IMR-90 (cell line): Measurements from ENCODE around the gene PBXIP1. TPM values are rescaled to one million over a fixed set of nuclear protein-coding genes. Genes with fewer than 3 reads are reported as not detected.

Experiments
- ATAC-seq: fragments of 200-7000 bp; cut with Tn5 transposase; 2 replicates; pipeline ENCODE4 v1.9.1; 2020; ENCODE audit warnings: low read depth, mild to moderate bottlenecking, moderate library complexity
- BruUV-seq: library from RNA; stranded (reverse); fragments of 400-500 nt; replicated peaks from 2 replicates; lab custom pipeline; 2021; lab: Mats Ljungman, UMichigan
- CTCF ChIA-PET: fragments of 300-600 bp; formaldehyde crosslinking; extraction: SDS; loops from one replicate; lab custom pipeline; 2021; ENCODE audit warnings: antibody characterized with exemption; lab: Yijun Ruan, JAX
- POLR2A ChIA-PET: fragments of 300-600 bp; sonication (Branson Sonifier 250); formaldehyde crosslinking; loops from one replicate; lab custom pipeline; 2022; ENCODE audit warnings: antibody characterized with exemption; ENCODE audit not compliant: unreplicated experiment; lab: Charles Lee
- DNase-seq: peaks from one replicate; pipeline ENCODE4 v3.0.0; 2013
- H2AFZ ChIP-seq: replicated peaks from 2 replicates; pipeline ENCODE3; 2013; ENCODE audit warnings: low read length, mild to moderate bottlenecking; ENCODE audit not compliant: poor library complexity
- H2AK5ac ChIP-seq: 2 replicates; pipeline ENCODE4 v1.6.1; 2013; ENCODE audit warnings: low read depth, low read length, inconsistent platforms
- H2AK9ac ChIP-seq: replicated peaks from 2 replicates; pipeline ENCODE3; 2013; ENCODE audit warnings: mild to moderate bottlenecking, low read depth, low read length, moderate library complexity; ENCODE audit not compliant: poor library complexity
- H2BK120ac ChIP-seq: 2 replicates; pipeline ENCODE4 v1.6.1; 2013; ENCODE audit warnings: low read depth, low read length, inconsistent platforms
- H2BK15ac ChIP-seq: 3 replicates; pipeline ENCODE4 v1.6.1; 2013; ENCODE audit warnings: low read depth, low read length, inconsistent platforms
- H2BK20ac ChIP-seq: 2 replicates; pipeline ENCODE4 v1.6.1; 2013; ENCODE audit warnings: low read depth, mild to moderate bottlenecking, inconsistent platforms, low read length, moderate library complexity
- H2BK5ac ChIP-seq: 2 replicates; pipeline ENCODE4 v1.6.1; 2013; ENCODE audit warnings: mild to moderate bottlenecking, low read depth, low read length, inconsistent platforms; ENCODE audit not compliant: poor library complexity, severe bottlenecking
- H3K14ac ChIP-seq: replicated peaks from 2 replicates; pipeline ENCODE4 v1.6.1; 2013; ENCODE audit warnings: low read depth, low read length, inconsistent platforms
- H3K18ac ChIP-seq: 2 replicates; pipeline ENCODE4 v1.6.1; 2013; ENCODE audit warnings: low read depth, low read length, control low read depth
- H3K23ac ChIP-seq: 2 replicates; pipeline ENCODE4 v1.6.1; 2013; ENCODE audit warnings: low read depth, low read length, inconsistent platforms
- H3K27ac ChIP-seq: 2 replicates; pipeline ENCODE4 v1.5.1; 2013; ENCODE audit warnings: mild to moderate bottlenecking, control low read depth, low read length; ENCODE audit not compliant: insufficient read depth
- H3K27me3 ChIP-seq: 2 replicates; pipeline ENCODE4 v1.6.1; 2013; ENCODE audit warnings: low read length; ENCODE audit not compliant: control insufficient read depth, insufficient read depth
- H3K36me3 ChIP-seq: 2 replicates; pipeline ENCODE4 v1.6.1; 2013; ENCODE audit warnings: low read length, mixed read lengths; ENCODE audit not compliant: control insufficient read depth, insufficient read depth
- H3K4ac ChIP-seq: 2 replicates; pipeline ENCODE4 v1.6.1; 2013; ENCODE audit warnings: low read depth, low read length, inconsistent platforms
- H3K4me1 ChIP-seq: 2 replicates; pipeline ENCODE4 v1.6.1; 2013; ENCODE audit warnings: low read length, mixed read lengths; ENCODE audit not compliant: control insufficient read depth, insufficient read depth
- H3K4me2 ChIP-seq: 2 replicates; pipeline ENCODE4 v1.6.1; 2013; ENCODE audit warnings: low read depth, mild to moderate bottlenecking, control low read depth, low read length, moderate library complexity
- H3K4me3 ChIP-seq: 2 replicates; pipeline ENCODE4 v1.5.1; 2013; ENCODE audit warnings: low read depth, mild to moderate bottlenecking, control low read depth, low read length, moderate library complexity; ENCODE audit not compliant: insufficient read depth
- H3K56ac ChIP-seq: 2 replicates; pipeline ENCODE4 v1.6.1; 2013; ENCODE audit warnings: low read length, inconsistent platforms; ENCODE audit not compliant: insufficient read depth; ENCODE audit errors: extremely low read depth
- H3K79me1 ChIP-seq, 2 experiments: 2 replicates each; pipeline ENCODE4 v1.6.1; 2013; ENCODE audit warnings: low read length in 2 of 2, inconsistent platforms in 1 of 2, low read depth in 1 of 2
- H3K9ac ChIP-seq: 2 replicates; pipeline ENCODE4 v1.6.1; 2013; ENCODE audit warnings: low read depth, low read length, control low read depth
- H3K9me1 ChIP-seq: 2 replicates; pipeline ENCODE4 v1.6.1; 2013; ENCODE audit warnings: low read length, inconsistent platforms; ENCODE audit not compliant: insufficient read depth
- H3K9me3 ChIP-seq: 2 replicates; pipeline ENCODE4 v1.6.1; 2013; ENCODE audit warnings: low read length; ENCODE audit not compliant: control insufficient read depth, insufficient read depth
- H4K20me1 ChIP-seq: 2 replicates; pipeline ENCODE4 v1.6.1; 2013; ENCODE audit warnings: low read length, inconsistent platforms; ENCODE audit not compliant: insufficient read depth
- H4K5ac ChIP-seq: 2 replicates; pipeline ENCODE4 v1.6.1; 2013; ENCODE audit warnings: mild to moderate bottlenecking, low read depth, low read length, control low read depth
- H4K8ac ChIP-seq, 2 experiments: 2 replicates each; pipeline ENCODE4 v1.6.1; 2013; ENCODE audit warnings: low read depth in 2 of 2, low read length in 2 of 2, control low read depth in 1 of 2, inconsistent platforms in 1 of 2
- H4K91ac ChIP-seq: 2 replicates; pipeline ENCODE4 v1.6.1; 2013; ENCODE audit warnings: low read depth, low read length, inconsistent platforms; ENCODE audit not compliant: insufficient read depth
- CEBPB ChIP-seq: IDR thresholded peaks from 2 replicates; pipeline ENCODE4 v1.6.1; 2012; ENCODE audit warnings: low read depth, low read length, improper control_type of control experiment
- NFE2L2 ChIP-seq: fragments of 150-350 bp; IDR thresholded peaks from 2 replicates; pipeline ENCODE4 v1.6.1; 2016; ENCODE audit warnings: low read depth, mild to moderate bottlenecking, low read length
- RAD21 ChIP-seq: IDR thresholded peaks from 2 replicates; pipeline ENCODE4 v1.6.1; 2012; ENCODE audit warnings: low read length, improper control_type of control experiment
- SMC3 ChIP-seq: fragments of 150-350 bp; IDR thresholded peaks from 2 replicates; pipeline ENCODE4 v1.6.1; 2016; ENCODE audit warnings: low read depth, mild to moderate bottlenecking, antibody characterized with exemption, low read length, moderate library complexity
- WGBS, 2 experiments: methylation state at CpG; one replicate each; pipeline versions ENCODE4 v1.1.5 to v1.1.7; 2013; ENCODE audit warnings: missing lambda C conversion rate in 2 of 2; ENCODE audit not compliant: insufficient read length in 1 of 2; ENCODE audit errors: extremely low coverage in 2 of 2; 5-methylcytosine and 5-hydroxymethylcytosine counted together
- dilution Hi-C: fragments of 300-500 bp; cut with HindIII; formaldehyde crosslinking; loops from one replicate; pipeline ENCODE4 v1.14.3; 2018; ENCODE audit warnings: low sequenced_read_pairs; ENCODE audit not compliant: unreplicated experiment
- in situ Hi-C: fragments of 300-500 bp; cut with MboI; formaldehyde crosslinking; loops from 3 replicates; pipeline ENCODE4 v1.14.3; 2019; ENCODE audit warnings: low sequenced_read_pairs, inconsistent platforms, mixed read lengths
- intact Hi-C: fragments of 100-400 bp; cut with micrococcal nuclease; formaldehyde crosslinking; loops from 2 replicates; pipeline ENCODE4 v1.10.0; 2022
- polyA plus RNA-seq, 3 experiments: library from polyadenylated mRNA; depleted of rRNA; stranded (reverse); fragments of >200 nt; gene quantifications; 2 replicates each; pipeline ENCODE4 v1.2.3, GENCODE V29; 2012; ENCODE audit warnings: low replicate concordance in 1 of 3
- total RNA-seq: library from RNA; depleted of rRNA; stranded (reverse); fragments of >200 nt; gene quantifications from 2 replicates; pipeline ENCODE4 v1.2.3, GENCODE V29; 2012
- TF ChIP-seq, protein P1 (sequence below): conservative IDR thresholded peaks from 2 replicates; pipeline ENCODE4 v1.5.1; 2012; ENCODE audit warnings: mild to moderate bottlenecking, low read depth, low read length, improper control_type of control experiment

The PBXIP1 gene
- total and polyA plus RNA-seq, 2 of the 4 experiments (the other 2 are of a cell fraction): 28.3 to 44.2 TPM

- Histone ChIP-seq H3K36me3 (peaks cover 36% of the 10 kb centered on the region), H2BK120ac (no peak overlapping the region), H2AFZ (peak overlapping the region; percentile 61), H3K4ac (no peak overlapping the region), H4K5ac (no peak overlapping the region), H2BK15ac (no peak overlapping the region), H3K4me2 (no peak overlapping the region), H4K91ac (no peak overlapping the region), H3K9me1 (no peaks in the 10 kb centered on the region; the same call in 1 of the 2 replicates), H3K9ac (no peak overlapping the region), H4K20me1 (no peaks in the 10 kb centered on the region; the same call in 1 of the 2 replicates), H3K27me3 (no peaks in the 10 kb centered on the region), H3K27ac (no peak overlapping the region), H3K56ac (no peak overlapping the region), H2AK9ac (peak overlapping the region; percentile 15), H3K14ac (no peak overlapping the region), H2BK5ac (no peak overlapping the region), H3K4me3 (no peak overlapping the region), H2AK5ac (no peak overlapping the region), H2BK20ac (no peak overlapping the region), H3K23ac (no peak overlapping the region), H3K18ac (no peak overlapping the region), H4K8ac (no peak overlapping the region), H3K79me1 (no peaks in the 10 kb centered on the region), H3K4me1 (no peaks in the 10 kb centered on the region; the same call in 1 of the 2 replicates), H3K9me3 (no peaks in the 10 kb centered on the region)
- BruUV-seq: no TSS peak
- in situ Hi-C loops (no loop called here), dilution Hi-C loops (no loop called here), intact Hi-C loops (no loop called here)
- ChIA-PET CTCF (interaction anchor here (0.6 to 1.1 kb wide), 3 partner anchors 17 to 384 kb away, joined by 3 to 4 read pairs (median 3); partner anchors contain the start of gene PYGO2), POLR2A (no interaction called here)
- peak; percentile 71 for TF ChIP-seq SMC3
- TF ChIP-seq CEBPB: no peak
- TF ChIP-seq, protein P1, sequence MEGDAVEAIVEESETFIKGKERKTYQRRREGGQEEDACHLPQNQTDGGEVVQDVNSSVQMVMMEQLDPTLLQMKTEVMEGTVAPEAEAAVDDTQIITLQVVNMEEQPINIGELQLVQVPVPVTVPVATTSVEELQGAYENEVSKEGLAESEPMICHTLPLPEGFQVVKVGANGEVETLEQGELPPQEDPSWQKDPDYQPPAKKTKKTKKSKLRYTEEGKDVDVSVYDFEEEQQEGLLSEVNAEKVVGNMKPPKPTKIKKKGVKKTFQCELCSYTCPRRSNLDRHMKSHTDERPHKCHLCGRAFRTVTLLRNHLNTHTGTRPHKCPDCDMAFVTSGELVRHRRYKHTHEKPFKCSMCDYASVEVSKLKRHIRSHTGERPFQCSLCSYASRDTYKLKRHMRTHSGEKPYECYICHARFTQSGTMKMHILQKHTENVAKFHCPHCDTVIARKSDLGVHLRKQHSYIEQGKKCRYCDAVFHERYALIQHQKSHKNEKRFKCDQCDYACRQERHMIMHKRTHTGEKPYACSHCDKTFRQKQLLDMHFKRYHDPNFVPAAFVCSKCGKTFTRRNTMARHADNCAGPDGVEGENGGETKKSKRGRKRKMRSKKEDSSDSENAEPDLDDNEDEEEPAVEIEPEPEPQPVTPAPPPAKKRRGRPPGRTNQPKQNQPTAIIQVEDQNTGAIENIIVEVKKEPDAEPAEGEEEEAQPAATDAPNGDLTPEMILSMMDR: peak; percentile 67
- TF ChIP-seq NFE2L2: no peak
- peak; percentile 76 for TF ChIP-seq RAD21
- WGBS, 2 experiments: 41% methylated on average over 2 of the region's 6 CpGs; no CpG with 5 or more reads in 1 of the 2 experiments
- DNase-seq: peak; percentile 12
- peak; percentile 81 for ATAC-seq
These were observed 12.1 kb downstream of the PBXIP1 start for GRCh38 chr1:154943649-154944400.
